H9 (cell line): ENCODE data around the gene NOTCH1. TPM values are rescaled to one million over a fixed set of nuclear protein-coding genes. Genes with fewer than 3 reads are reported as not detected.
A peak's percentile ranks its signal among the peaks of the same experiment; 100 is the strongest.

Experiments used
- DNase-seq: peaks from one replicate; pipeline ENCODE4 v3.0.0-alpha.2; 2017
- H2AFZ ChIP-seq: one replicate; pipeline ENCODE4 v1.6.1; 2013; ENCODE audit warnings: mild to moderate bottlenecking, low read length, control low read depth, moderate library complexity
- H2AK5ac ChIP-seq: 2 replicates; pipeline ENCODE4 v1.6.1; 2013; ENCODE audit warnings: low read length, control low read depth, mixed read lengths; ENCODE audit not compliant: insufficient read length
- H2BK120ac ChIP-seq: one replicate; pipeline ENCODE4 v1.6.1; 2013; ENCODE audit warnings: low read depth, mild to moderate bottlenecking, low read length, control low read depth, inconsistent platforms; ENCODE audit not compliant: poor library complexity, severe bottlenecking
- H2BK12ac ChIP-seq: 2 replicates; pipeline ENCODE4 v1.6.1; 2013; ENCODE audit warnings: low read length, control low read depth, mixed read lengths, low read depth; ENCODE audit not compliant: insufficient read length
- H2BK15ac ChIP-seq: 2 replicates; pipeline ENCODE4 v1.6.1; 2013; ENCODE audit warnings: low read depth, low read length, control low read depth
- H2BK20ac ChIP-seq: one replicate; pipeline ENCODE4 v1.6.1; 2013; ENCODE audit warnings: low read depth, mild to moderate bottlenecking, low read length, control low read depth, inconsistent platforms; ENCODE audit not compliant: poor library complexity, severe bottlenecking
- H2BK5ac ChIP-seq: 2 replicates; pipeline ENCODE4 v1.6.1; 2013; ENCODE audit warnings: low read length, control low read depth, mixed read lengths; ENCODE audit not compliant: insufficient read length
- H3K14ac ChIP-seq: 2 replicates; pipeline ENCODE4 v1.6.1; 2013; ENCODE audit warnings: low read length, control low read depth; ENCODE audit not compliant: insufficient read depth
- H3K18ac ChIP-seq: 2 replicates; pipeline ENCODE4 v1.6.1; 2013; ENCODE audit warnings: low read depth, mild to moderate bottlenecking, mixed read lengths, low read length, control low read depth; ENCODE audit not compliant: insufficient read length
- H3K23ac ChIP-seq: 2 replicates; pipeline ENCODE4 v1.6.1; 2013; ENCODE audit warnings: low read length, control low read depth, mixed read lengths, low read depth; ENCODE audit not compliant: insufficient read length
- H3K23me2 ChIP-seq: 2 replicates; pipeline ENCODE4 v1.6.1; 2013; ENCODE audit warnings: low read depth, mild to moderate bottlenecking, mixed read lengths, low read length, control low read depth; ENCODE audit not compliant: insufficient read length, poor library complexity, severe bottlenecking
- H3K27ac ChIP-seq: 2 replicates; pipeline ENCODE4 v1.5.1; 2013; ENCODE audit warnings: low read length, control low read depth, mixed read lengths, low read depth; ENCODE audit not compliant: insufficient read length
- H3K27me3 ChIP-seq: 2 replicates; pipeline ENCODE4 v1.6.1; 2013; ENCODE audit warnings: low read length, control low read depth, inconsistent platforms; ENCODE audit not compliant: insufficient read depth
- H3K4ac ChIP-seq: 2 replicates; pipeline ENCODE4 v1.6.1; 2013; ENCODE audit warnings: low read depth, mild to moderate bottlenecking, control low read depth, inconsistent platforms, low read length, moderate library complexity
- H3K4me1 ChIP-seq: 2 replicates; pipeline ENCODE4 v1.6.1; 2013; ENCODE audit warnings: low read length, control low read depth, inconsistent platforms; ENCODE audit not compliant: insufficient read depth
- H3K4me2 ChIP-seq: 2 replicates; pipeline ENCODE4 v1.6.1; 2013; ENCODE audit warnings: low read length, control low read depth, mixed read lengths; ENCODE audit not compliant: insufficient read length, insufficient read depth
- H3K56ac ChIP-seq: 2 replicates; pipeline ENCODE4 v1.6.1; 2013; ENCODE audit warnings: low read depth, mild to moderate bottlenecking, mixed read lengths, low read length, control low read depth; ENCODE audit not compliant: insufficient read length
- H3K79me1 ChIP-seq: 2 replicates; pipeline ENCODE4 v1.6.1; 2013; ENCODE audit warnings: low read depth, mild to moderate bottlenecking, moderate library complexity, low read length, control low read depth, inconsistent platforms; ENCODE audit not compliant: insufficient read depth, poor library complexity, severe bottlenecking
- H3K79me2 ChIP-seq: 2 replicates; pipeline ENCODE4 v1.6.1; 2013; ENCODE audit warnings: low read length, control low read depth, inconsistent platforms; ENCODE audit not compliant: insufficient read depth
- H3K9ac ChIP-seq: 2 replicates; pipeline ENCODE4 v1.6.1; 2013; ENCODE audit warnings: low read length, control low read depth, mixed read lengths; ENCODE audit not compliant: insufficient read length; ENCODE audit errors: extremely low read depth
- H3K9me3 ChIP-seq: one replicate; pipeline ENCODE4 v1.6.1; 2013; ENCODE audit warnings: low read depth, low read length, inconsistent platforms; ENCODE audit not compliant: control insufficient read depth
- H3T11ph ChIP-seq: one replicate; pipeline ENCODE4 v1.6.1; 2013; ENCODE audit warnings: mild to moderate bottlenecking, low read length, control low read depth, inconsistent platforms
- H4K20me1 ChIP-seq: one replicate; pipeline ENCODE4 v1.6.1; 2013; ENCODE audit not compliant: control insufficient read depth, insufficient read length, insufficient read depth
- H4K5ac ChIP-seq: 2 replicates; pipeline ENCODE4 v1.6.1; 2013; ENCODE audit warnings: low read depth, mild to moderate bottlenecking, mixed read lengths, low read length, control low read depth; ENCODE audit not compliant: insufficient read length
- H4K8ac ChIP-seq: replicated peaks from 2 replicates; pipeline ENCODE4 v1.6.1; 2013; ENCODE audit warnings: low read length, control low read depth, mixed read lengths, low read depth; ENCODE audit not compliant: insufficient read length
- H4K91ac ChIP-seq: 2 replicates; pipeline ENCODE4 v1.6.1; 2013; ENCODE audit warnings: low read depth, mild to moderate bottlenecking, moderate library complexity, mixed read lengths, low read length, control low read depth; ENCODE audit not compliant: insufficient read length
- H3K27ac Mint-ChIP-seq, 3 experiments: 2 replicates in 2 of 3; 3 replicates in 1 of 3; pipeline ENCODE4 v1.8.0; 2020 to 2021; ENCODE audit warnings: mixed read lengths in 3 of 3, mild to moderate bottlenecking in 1 of 3, moderate library complexity in 1 of 3
- H3K27me3 Mint-ChIP-seq: 2 replicates; pipeline ENCODE4 v1.8.0; 2021; ENCODE audit warnings: low read depth, mild to moderate bottlenecking, moderate library complexity, mixed read lengths
- H3K36me3 Mint-ChIP-seq, 3 experiments: 2 replicates in 2 of 3; 3 replicates in 1 of 3; pipeline ENCODE4 v1.8.0; 2020 to 2021; ENCODE audit warnings: low read depth in 3 of 3, mixed read lengths in 3 of 3; ENCODE audit not compliant: insufficient read depth in 1 of 3
- H3K4me1 Mint-ChIP-seq, 2 experiments: 2 replicates each; pipeline ENCODE4 v1.8.0; 2020; ENCODE audit warnings: mixed read lengths in 2 of 2
- H3K4me3 Mint-ChIP-seq, 2 experiments: 2 replicates in 1 of 2; 3 replicates in 1 of 2; pipeline ENCODE4 v1.8.0; 2020 to 2021; ENCODE audit warnings: mild to moderate bottlenecking in 2 of 2, mixed read lengths in 2 of 2, moderate library complexity in 1 of 2
- H3K9me3 Mint-ChIP-seq, 2 experiments: 2 replicates in 1 of 2; 3 replicates in 1 of 2; pipeline ENCODE4 v1.8.0; 2020; ENCODE audit warnings: mild to moderate bottlenecking in 2 of 2, mixed read lengths in 2 of 2, moderate library complexity in 1 of 2
- CTCF ChIP-seq: fragments of 200-600 bp; sonication (generic); conservative IDR thresholded peaks from 3 replicates; pipeline ENCODE4 v1.8.0; 2021; ENCODE audit warnings: antibody characterized with exemption, mild to moderate bottlenecking
- WGBS: extraction: QIAGEN DNeasy Blood & Tissue Kit; methylation state at CpG from one replicate; pipeline ENCODE4 v1.1.7; 2013; ENCODE audit warnings: missing lambda C conversion rate, low lambda C conversion rate, mixed read lengths; ENCODE audit not compliant: insufficient read length; ENCODE audit errors: extremely low coverage; 5-methylcytosine and 5-hydroxymethylcytosine counted together
- total RNA-seq: library from RNA; stranded (reverse); gene quantifications from 2 replicates; pipeline ENCODE4 v1.2.1, GENCODE V29; 2021

The NOTCH1 gene
- total RNA-seq, 1 experiment from 2014 or later = 71.6 TPM

GRCh38 chr9:136571531-136571930 lies 25.7 kb upstream of the NOTCH1 start:
- Histone ChIP-seq H2BK20ac (no peak overlapping the region), H4K20me1 (no peaks in the 10 kb centered on the region), H3K79me1 (no peaks in the 10 kb centered on the region), H3K18ac (peak overlapping the region; percentile 21), H3K79me2 (no peaks in the 10 kb centered on the region), H3K4ac (no peak overlapping the region), H2BK120ac (no peak overlapping the region), H3K4me2 (no peak overlapping the region), H3K23ac (no peak overlapping the region), H2AFZ (no peak overlapping the region), H3K9me3 (no peaks in the 10 kb centered on the region), H3K23me2 (no peaks in the 10 kb centered on the region), H3K9ac (no peak overlapping the region), H3K27me3 (no peaks in the 10 kb centered on the region), H4K5ac (no peak overlapping the region), H4K8ac (no peak overlapping the region), H2BK15ac (no peak overlapping the region), H3K27ac (no peak overlapping the region), H2BK5ac (no peak overlapping the region), H2BK12ac (no peak overlapping the region), H3K14ac (0 out of 2 replicates have a peak overlapping the region, but pooled peaks have one; percentile 60), H4K91ac (peak overlapping the region; percentile 78), H3K4me1 (peaks cover 8% of the 10 kb centered on the region; the same call in 1 of the 2 replicates), H2AK5ac (no peak overlapping the region), H3T11ph (no peak overlapping the region), H3K56ac (no peak overlapping the region)
- Mint-ChIP-seq H3K4me1 (peaks cover 52 to 69% of the 10 kb centered on the region in 2 experiments), H3K27ac (peak overlapping the region; percentile 96 to 97 (median 97)), H3K36me3 (peaks cover 0 to 5% (median 2%) of the 10 kb centered on the region in 3 experiments; a peak in 3 of 7 replicates), H3K4me3 (peak overlapping the region; percentile 30 to 72; a peak in 3 of 5 replicates), H3K27me3 (peaks cover 7% of the 10 kb centered on the region; the same call in 1 of the 2 replicates), H3K9me3 (peaks cover 0 to 6% of the 10 kb centered on the region in 2 experiments; a peak in 2 of 5 replicates)
- WGBS = no CpG with 5 or more reads among the region's 14 CpGs
- TF ChIP-seq CTCF = no peak
- no peak for DNase-seq
